GM12892 (cell line): ENCODE measurements around the gene GABARAP.

Experiments
- POLR2A ChIP-seq: IDR thresholded peaks from 2 replicates; pipeline ENCODE4 v1.6.1; 2011; ENCODE audit warnings: low read depth, low read length, control low read depth
- POLR2AphosphoS5 ChIP-seq: IDR thresholded peaks from 2 replicates; pipeline ENCODE4 v1.6.1; 2011; ENCODE audit warnings: low read depth, low read length, control low read depth
- TAF1 ChIP-seq: IDR thresholded peaks from 2 replicates; pipeline ENCODE4 v1.6.1; 2011; ENCODE audit warnings: low read depth, mild to moderate bottlenecking, control low read depth, low read length, borderline replicate concordance

DNA sequence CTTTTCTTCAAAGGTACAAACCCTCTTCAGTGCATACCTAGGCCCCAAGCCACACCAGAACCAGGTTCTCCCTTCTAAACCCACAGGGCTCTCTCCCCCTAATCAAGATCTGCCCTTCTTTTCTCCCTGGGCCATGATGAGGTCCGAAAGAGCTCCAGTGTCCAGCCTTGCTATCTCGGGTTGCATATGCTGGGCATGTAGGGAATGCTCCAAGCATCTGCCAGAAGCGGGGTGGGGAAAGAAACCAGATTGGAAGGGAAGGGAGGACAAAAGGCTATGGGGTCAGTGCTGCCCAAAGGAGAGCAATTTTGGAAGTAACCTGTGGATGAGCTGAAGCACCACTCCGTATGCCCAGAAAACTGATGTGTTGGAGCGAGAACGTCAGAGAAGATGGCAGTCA is 7.0 kb upstream of the GABARAP start:
- TF ChIP-seq POLR2A (no peak), POLR2AphosphoS5 (no peak), TAF1 (no peak)
